Activated CD4-positive, alpha-beta memory T cell treated with anti-CD3 and anti-CD28 coated beads for 36 hours (primary cell): Measurements from ENCODE around the gene KXD1. TPM values are rescaled to one million over a fixed set of nuclear protein-coding genes. Genes with fewer than 3 reads are reported as not detected.
"Not testable (repeated sequence)": the region's sequence is repeated elsewhere in the genome, so short reads cannot be mapped to it uniquely, and the experiment has no call there.

Experiments
- CTCF ChIA-PET: fragments of 350-600 bp; sonication (Branson Sonifier 250); formaldehyde crosslinking; loops from one replicate; lab custom pipeline; 2021; ENCODE audit warnings: antibody characterized with exemption, inconsistent platforms; lab: Charles Lee
- POLR2A ChIA-PET: fragments of 350-600 bp; sonication (Branson Sonifier 250); formaldehyde crosslinking; loops from one replicate; lab custom pipeline; 2021; ENCODE audit warnings: antibody characterized with exemption; lab: Charles Lee
- DNase-seq: peaks from one replicate; pipeline ENCODE4 v3.0.0-alpha.2; 2020
- H3K27ac Mint-ChIP-seq: one replicate; pipeline ENCODE4 v1.8.0; 2021; ENCODE audit warnings: mixed read lengths
- H3K27me3 Mint-ChIP-seq: one replicate; pipeline ENCODE4 v1.8.0; 2021; ENCODE audit warnings: mixed read lengths
- H3K36me3 Mint-ChIP-seq: one replicate; pipeline ENCODE4 v1.8.0; 2021; ENCODE audit warnings: mixed read lengths
- H3K4me1 Mint-ChIP-seq: one replicate; pipeline ENCODE4 v1.8.0; 2021; ENCODE audit warnings: low read depth, mixed read lengths
- H3K4me3 Mint-ChIP-seq: one replicate; pipeline ENCODE4 v1.8.0; 2021; ENCODE audit warnings: mild to moderate bottlenecking, mixed read lengths
- H3K9me3 Mint-ChIP-seq: one replicate; pipeline ENCODE4 v1.8.0; 2021; ENCODE audit warnings: mixed read lengths
- intact Hi-C: fragments of 100-400 bp; cut with micrococcal nuclease; formaldehyde crosslinking; loops from one replicate; pipeline ENCODE4 v1.15.1; 2023
- total RNA-seq, 2 experiments: library from RNA; stranded (reverse); gene quantifications; one replicate each; pipeline ENCODE4 v1.2.3, GENCODE V29; 2021

KXD1 gene
- total RNA-seq, 2 experiments from 2014 or later = 112 to 114 TPM

GRCh38 chr19:18520848-18521691 is 36.6 kb upstream of the KXD1 start:
- intact Hi-C loops = loop anchor here (2.0 kb wide), 2 partner anchors 14 to 50 kb away; no protein-coding TSS in a partner anchor
- no peaks in the 10 kb centered on the region for H3K9me3 Mint-ChIP-seq
- DNase-seq = peak; percentile 38
- no peaks in the 10 kb centered on the region for H3K27me3 Mint-ChIP-seq
- peak overlapping the region; percentile 92 for H3K27ac Mint-ChIP-seq
- H3K4me3 Mint-ChIP-seq = peak overlapping the region; percentile 90
- H3K4me1 Mint-ChIP-seq = peaks cover 24% of the 10 kb centered on the region
- H3K36me3 Mint-ChIP-seq = no peaks in the 10 kb centered on the region
- ChIA-PET CTCF (interaction anchor here (0.7 to 4.7 kb wide), 26 partner anchors 13 to 518 kb away, joined by 3 to 91 read pairs (median 8); partner anchors contain the start of genes FKBP8, REX1BD and UBA52), POLR2A (interaction anchor here (0.7 to 4.3 kb wide), 14 partner anchors 14 to 682 kb away, joined by 3 to 21 read pairs (median 6); partner anchors contain the start of genes FKBP8, KXD1, NR2C2AP and REX1BD)

- Mint-ChIP-seq H3K36me3 (no peaks in the 10 kb centered on the region), H3K4me1 (peaks cover 19% of the 10 kb centered on the region), H3K4me3 (peak within 1 kb of the TSS; percentile 90), H3K9me3 (no peaks in the 10 kb centered on the region), H3K27ac (peak within 1 kb of the TSS; percentile 92), H3K27me3 (no peaks in the 10 kb centered on the region)
- intact Hi-C loops = loop anchor here (1.0 to 2.0 kb wide), 11 partner anchors 15 to 671 kb away; partner anchors contain the start of genes BORCS8, COPE, DDX49 and KXD1
- CTCF ChIA-PET = interaction anchor here (0.8 to 4.7 kb wide), 15 partner anchors 14 to 398 kb away, joined by 3 to 91 read pairs (median 16); partner anchors contain the start of genes COPE, DDX49, FKBP8 and REX1BD
- POLR2A ChIA-PET = interaction anchor here (0.7 to 4.3 kb wide), 10 partner anchors 17 to 326 kb away, joined by 3 to 21 read pairs (median 6); partner anchors contain the start of genes FKBP8, KXD1, REX1BD and UBA52
- no peak for DNase-seq
These were observed 36.0 kb upstream of the KXD1 start, which contains the start of gene ELL for GRCh38 chr19:18521692-18522123. ELL (minus strand) TSS chr19:18522070; CDS start chr19:18522055, 15 bp downstream.

- POLR2A ChIA-PET = interaction anchor here (0.7 to 4.3 kb wide), 6 partner anchors 22 to 66 kb away, joined by 3 to 21 read pairs (median 8); partner anchors contain the start of genes FKBP8, KXD1, REX1BD and UBA52
- Mint-ChIP-seq H3K27ac (peak overlapping the region; percentile 92), H3K4me3 (peak overlapping the region; percentile 90), H3K36me3 (no peaks in the 10 kb centered on the region), H3K4me1 (peaks cover 16% of the 10 kb centered on the region), H3K27me3 (no peaks in the 10 kb centered on the region), H3K9me3 (no peaks in the 10 kb centered on the region)
- peak; percentile 100 for DNase-seq
- CTCF ChIA-PET = interaction anchor here (0.8 to 4.7 kb wide), 11 partner anchors 15 to 397 kb away, joined by 3 to 91 read pairs (median 16); partner anchors contain the start of genes COPE, DDX49, FKBP8 and REX1BD
- intact Hi-C loops = loop anchor here (1.0 to 2.0 kb wide), 9 partner anchors 22 to 670 kb away; partner anchors contain the start of genes BORCS8, COPE, DDX49 and KXD1
These were observed 35.4 kb upstream of the KXD1 start for GRCh38 chr19:18522124-18522861.

- H3K27me3 Mint-ChIP-seq, H3K9me3 Mint-ChIP-seq, H3K36me3 Mint-ChIP-seq, DNase-seq: not testable (repeated sequence)
- intact Hi-C loops = loop anchor here (1.0 to 2.0 kb wide), 9 partner anchors 21 to 669 kb away; partner anchors contain the start of genes BORCS8, COPE, DDX49 and KXD1
- CTCF ChIA-PET = interaction anchor here (0.6 to 4.7 kb wide), 8 partner anchors 15 to 397 kb away, joined by 3 to 91 read pairs (median 21); partner anchors contain the start of genes COPE, DDX49, REX1BD and UBA52
- Mint-ChIP-seq H3K27ac (peak overlapping the region; percentile 86), H3K4me3 (peak overlapping the region; percentile 90), H3K4me1 (peaks cover 13% of the 10 kb centered on the region)
- POLR2A ChIA-PET = interaction anchor here (1.0 to 4.3 kb wide), 6 partner anchors 11 to 66 kb away, joined by 3 to 21 read pairs (median 8); partner anchors contain the start of genes FKBP8, KXD1, REX1BD and UBA52
These were observed 34.7 kb upstream of the KXD1 start for GRCh38 chr19:18522862-18523440.

- H3K27ac Mint-ChIP-seq = no peak overlapping the region
- ChIA-PET CTCF (interaction anchor here (0.9 to 1.0 kb wide), 2 partner anchors 54 to 62 kb away, joined by 3 read pairs; no protein-coding TSS in a partner anchor), POLR2A (interaction anchor here (1.0 to 1.1 kb wide), 2 partner anchors 10 to 48 kb away, joined by 3 read pairs; partner anchors contain the start of gene UBA52)
- no peaks in the 10 kb centered on the region for H3K27me3 Mint-ChIP-seq
- no peak for DNase-seq
- no peak overlapping the region for H3K4me3 Mint-ChIP-seq
- H3K36me3 Mint-ChIP-seq = no peaks in the 10 kb centered on the region
- intact Hi-C loops = loop anchor here (2.0 kb wide), 2 partner anchors 45 to 395 kb away; partner anchors contain the start of genes COPE and DDX49
- peaks cover 10% of the 10 kb centered on the region for H3K4me1 Mint-ChIP-seq
- no peaks in the 10 kb centered on the region for H3K9me3 Mint-ChIP-seq
These were observed 33.8 kb upstream of the KXD1 start for GRCh38 chr19:18523841-18524240.

GRCh38 chr19:18526316-18526715 is 31.4 kb upstream of the KXD1 start:
- no peak for DNase-seq
- H3K36me3 Mint-ChIP-seq = peaks cover 2% of the 10 kb centered on the region
- H3K4me1 Mint-ChIP-seq = peaks cover 4% of the 10 kb centered on the region
- ChIA-PET POLR2A (interaction anchor here (1.3 kb wide), 1 partner anchor 9 kb away, joined by 3 read pairs; no protein-coding TSS in a partner anchor), CTCF (interaction anchor here (0.6 to 0.7 kb wide), 2 partner anchors 76 to 537 kb away, joined by 3 read pairs; partner anchors contain the start of gene SLC25A42)
- intact Hi-C loops = no loop called here
- no peaks in the 10 kb centered on the region for H3K27me3 Mint-ChIP-seq
- no peaks in the 10 kb centered on the region for H3K9me3 Mint-ChIP-seq
- no peak overlapping the region for H3K4me3 Mint-ChIP-seq
- no peak overlapping the region for H3K27ac Mint-ChIP-seq

GRCh38 chr19:18529782-18530181 is 27.9 kb upstream of the KXD1 start:
- intact Hi-C loops = no loop called here
- Mint-ChIP-seq H3K4me1 (no peaks in the 10 kb centered on the region), H3K27me3 (no peaks in the 10 kb centered on the region), H3K4me3 (no peak overlapping the region), H3K9me3 (no peaks in the 10 kb centered on the region), H3K36me3 (peaks cover 13% of the 10 kb centered on the region), H3K27ac (no peak overlapping the region)
- ChIA-PET CTCF (interaction anchor here (0.6 to 1.7 kb wide), 2 partner anchors 10 to 172 kb away, joined by 4 to 6 read pairs; no protein-coding TSS in a partner anchor), POLR2A (no interaction called here)
- no peak for DNase-seq

- ChIA-PET CTCF (no interaction called here), POLR2A (interaction anchor here (1.4 kb wide), 1 partner anchor 11 kb away, joined by 3 read pairs; no protein-coding TSS in a partner anchor)
- intact Hi-C loops = no loop called here
- Mint-ChIP-seq H3K4me3 (no peak overlapping the region), H3K27me3 (no peaks in the 10 kb centered on the region), H3K9me3 (no peaks in the 10 kb centered on the region), H3K27ac (no peak overlapping the region), H3K4me1 (no peaks in the 10 kb centered on the region), H3K36me3 (peaks cover 16% of the 10 kb centered on the region)
- DNase-seq = no peak
These were observed 26.2 kb upstream of the KXD1 start for GRCh38 chr19:18531485-18531884.

- Mint-ChIP-seq H3K36me3 (peaks cover 18% of the 10 kb centered on the region), H3K4me3 (no peak overlapping the region), H3K27me3 (no peaks in the 10 kb centered on the region), H3K27ac (no peak overlapping the region), H3K9me3 (no peaks in the 10 kb centered on the region), H3K4me1 (no peaks in the 10 kb centered on the region)
- POLR2A ChIA-PET = no interaction called here
- intact Hi-C loops = no loop called here
- DNase-seq = no peak
- CTCF ChIA-PET = no interaction called here
These were observed 25.3 kb upstream of the KXD1 start for GRCh38 chr19:18532168-18532890.

GRCh38 chr19:18533058-18533457 is 24.6 kb upstream of the KXD1 start:
- Mint-ChIP-seq H3K9me3 (no peaks in the 10 kb centered on the region), H3K36me3 (peaks cover 24% of the 10 kb centered on the region), H3K4me3 (no peak overlapping the region), H3K4me1 (no peaks in the 10 kb centered on the region), H3K27ac (no peak overlapping the region), H3K27me3 (no peaks in the 10 kb centered on the region)
- POLR2A ChIA-PET = interaction anchor here (0.6 kb wide), 1 partner anchor 295 kb away, joined by 3 read pairs; no protein-coding TSS in a partner anchor
- intact Hi-C loops = no loop called here
- DNase-seq = no peak
- CTCF ChIA-PET = no interaction called here
